ENCODE data around the gene NFIA.

- TF ChIP-seq POLR2A (IDR thresholded peaks at IDR 0.05) = no peak
- TF ChIP-seq CTCF (IDR thresholded peaks at IDR 0.05) = no peak
- TF ChIP-seq POLR2AphosphoS5 (IDR thresholded peaks at IDR 0.05) = no peak
These were observed 58.4 kb downstream of the NFIA start for GRCh38 chr1:61140778-61141177.
